GF-D8 (cell line): Measurements from ENCODE around the gene ZKSCAN5.
"Not testable (repeated sequence)": the region's sequence is repeated elsewhere in the genome, so short reads cannot be mapped to it uniquely, and the experiment has no call there.

ENCODE experiments used
- DNase-seq: peaks from one replicate; lab custom pipeline; 2025; lab: John Stamatoyannopoulos, UW

ZKSCAN5 gene

DNA sequence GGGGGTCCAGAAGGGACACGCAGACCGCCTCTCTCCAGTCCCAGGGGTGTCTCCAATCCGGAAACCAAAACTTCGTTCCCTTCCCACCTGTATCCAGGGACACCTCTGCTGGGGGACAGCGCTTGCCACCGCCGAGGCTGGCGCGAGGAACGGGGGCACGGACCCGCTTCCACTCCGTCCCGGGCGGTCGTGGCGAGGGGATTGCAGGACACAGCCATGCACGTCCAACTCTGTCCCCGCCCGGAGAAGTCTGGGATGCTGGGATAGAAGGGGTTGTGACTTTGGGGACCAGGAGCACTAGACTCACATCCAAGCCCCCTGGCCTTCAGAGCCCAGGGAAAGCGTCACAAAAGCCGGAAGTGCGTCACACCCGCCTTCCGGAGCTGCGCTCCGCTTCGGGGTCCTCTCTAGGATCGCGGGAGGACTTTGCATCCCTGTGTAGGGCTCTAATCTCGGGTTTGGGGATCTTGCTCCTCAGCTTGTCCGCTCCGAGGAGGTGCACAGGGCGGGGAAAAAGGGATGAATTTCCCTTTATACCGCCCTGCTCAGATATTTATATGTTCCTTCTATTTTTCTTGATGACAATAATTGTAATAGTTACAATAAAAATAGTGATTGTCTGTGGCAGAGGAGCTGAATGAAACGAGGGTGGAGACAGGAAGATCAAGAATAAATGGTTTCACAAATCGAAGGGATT, 47.5 kb downstream of the ZKSCAN5 start, which contains the start of gene FAM200A:
Gene FAM200A, minus strand, starts transcription at position 348 of the 697 bp plus-strand sequence. CDS start 3,707 bp downstream, outside the sequence.
- DNase-seq: peak; percentile 69

DNA sequence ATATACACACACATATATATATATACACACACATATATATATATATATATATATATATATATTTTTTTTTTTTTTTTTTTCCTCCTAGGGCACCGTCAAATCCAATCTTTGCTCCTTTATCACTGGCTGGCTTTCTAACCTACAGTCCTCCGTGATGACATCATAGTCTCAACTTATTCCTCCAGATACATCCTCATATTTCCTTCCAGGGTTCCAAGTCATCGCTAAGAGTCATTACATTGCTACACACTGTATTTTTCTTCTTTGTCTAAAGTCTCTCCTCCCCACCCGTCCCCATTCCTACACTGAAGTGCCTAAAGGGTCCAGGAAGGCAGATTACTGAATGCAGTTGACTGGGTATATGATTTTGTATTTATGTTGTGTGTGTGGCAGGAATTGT, 48.6 kb downstream of the ZKSCAN5 start:
- DNase-seq: no peak

DNA sequence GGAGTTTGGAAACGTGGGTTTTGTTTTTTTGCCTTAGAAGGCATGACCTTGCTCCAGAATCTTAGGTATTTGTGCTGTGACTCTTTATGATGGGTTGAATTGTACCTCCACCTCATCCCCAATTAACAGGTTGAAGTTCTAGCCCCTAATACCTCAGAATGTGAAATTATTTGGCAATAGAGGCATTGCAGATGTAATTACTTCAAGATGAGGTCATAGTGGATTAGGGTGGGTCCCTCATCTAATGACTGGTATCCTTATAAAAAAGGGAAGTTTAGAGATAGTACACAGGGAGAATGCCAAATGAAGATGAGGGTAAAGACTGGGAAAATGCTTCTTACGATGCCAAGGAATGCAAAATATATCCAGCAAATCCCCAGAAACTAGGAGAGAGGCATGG, 50.5 kb downstream of the ZKSCAN5 start:
- DNase-seq: no peak

DNA sequence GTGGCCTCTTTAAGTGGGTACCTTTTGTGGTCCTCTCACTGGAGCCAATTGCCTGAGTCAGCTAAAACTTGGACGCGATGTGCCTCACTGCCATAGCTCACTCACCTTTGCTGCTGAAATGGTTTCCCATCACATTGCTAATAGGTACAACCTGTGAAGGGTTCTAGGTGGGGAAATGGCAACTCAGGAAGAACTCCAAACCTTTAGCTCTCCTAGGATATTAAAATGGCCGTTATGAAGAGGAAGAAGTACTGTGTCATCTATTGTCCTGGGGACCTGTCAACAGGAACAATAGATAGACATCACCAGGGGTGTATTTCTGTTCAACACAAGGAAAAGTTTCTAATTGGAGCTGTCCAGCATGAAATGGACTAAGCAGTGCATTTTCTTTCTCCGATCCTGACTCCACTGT, 52.7 kb downstream of the ZKSCAN5 start:
- no peak for DNase-seq

DNA sequence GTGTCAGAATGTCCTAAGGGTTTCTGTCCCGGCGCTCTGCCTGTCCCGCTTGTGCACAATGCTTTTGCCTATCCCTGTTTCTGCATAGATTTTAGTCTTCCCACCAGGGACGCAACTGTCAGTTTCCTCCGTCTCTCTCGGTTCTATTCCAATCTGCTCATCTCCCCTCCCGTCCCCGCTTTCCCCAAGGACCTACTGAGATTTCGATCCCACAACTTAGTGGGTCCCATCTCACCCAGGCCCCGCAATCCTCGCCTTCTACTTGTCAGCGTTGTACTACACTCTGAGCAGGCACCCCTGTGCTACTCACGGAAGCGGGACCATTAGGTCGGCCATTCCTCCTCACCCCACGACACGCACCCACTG, 53.5 kb downstream of the ZKSCAN5 start:
- DNase-seq: no peak

DNA sequence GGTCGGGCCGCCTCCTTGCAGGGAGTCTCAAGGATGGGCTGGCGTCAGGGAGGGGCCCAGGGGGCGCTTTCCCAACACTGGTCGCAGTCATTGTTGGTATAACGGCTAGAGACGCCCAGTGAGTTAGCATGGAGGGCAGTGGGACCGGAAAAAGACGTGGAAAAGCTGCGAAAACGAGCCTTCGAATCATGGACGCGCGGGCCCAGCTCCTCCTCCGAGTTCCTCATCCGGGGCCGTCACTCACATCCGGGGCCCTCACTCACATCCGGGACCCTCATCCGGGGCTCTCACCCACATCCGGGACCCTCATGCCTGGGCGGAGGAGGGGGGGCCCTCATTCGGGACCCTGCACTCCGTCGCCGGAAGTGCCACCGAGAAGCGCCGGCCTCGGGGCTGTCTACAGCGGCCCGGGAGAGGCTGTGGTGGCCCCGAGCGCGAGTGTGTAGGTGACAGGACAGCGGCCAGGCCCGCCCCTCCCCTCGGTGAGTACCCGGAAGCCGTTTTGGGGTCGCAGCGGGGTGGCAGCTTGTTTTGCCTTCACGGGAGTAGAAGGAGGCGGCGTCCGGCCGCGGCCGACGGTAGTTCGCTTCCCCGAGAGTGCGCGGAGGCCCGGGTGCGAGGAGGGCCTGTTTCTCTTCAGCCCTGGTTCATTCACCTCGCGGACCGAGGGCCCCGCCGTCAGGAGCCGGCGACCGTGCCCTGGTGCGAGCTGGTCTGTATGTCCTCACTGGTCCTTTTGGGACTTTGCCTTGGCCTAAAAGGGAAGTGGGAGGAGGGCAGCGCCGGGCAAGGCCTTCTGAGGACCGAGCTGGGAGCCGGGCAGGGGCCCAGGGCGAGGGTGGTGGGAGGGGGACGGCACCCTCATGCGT, 54.1 kb downstream of the ZKSCAN5 start, which contains the start of gene ZNF655:
Gene ZNF655, plus strand, starts transcription at position 337 of the 869 bp plus-strand sequence. CDS start 1,918 bp downstream, outside the sequence.
- DNase-seq: peak; percentile 80

DNA sequence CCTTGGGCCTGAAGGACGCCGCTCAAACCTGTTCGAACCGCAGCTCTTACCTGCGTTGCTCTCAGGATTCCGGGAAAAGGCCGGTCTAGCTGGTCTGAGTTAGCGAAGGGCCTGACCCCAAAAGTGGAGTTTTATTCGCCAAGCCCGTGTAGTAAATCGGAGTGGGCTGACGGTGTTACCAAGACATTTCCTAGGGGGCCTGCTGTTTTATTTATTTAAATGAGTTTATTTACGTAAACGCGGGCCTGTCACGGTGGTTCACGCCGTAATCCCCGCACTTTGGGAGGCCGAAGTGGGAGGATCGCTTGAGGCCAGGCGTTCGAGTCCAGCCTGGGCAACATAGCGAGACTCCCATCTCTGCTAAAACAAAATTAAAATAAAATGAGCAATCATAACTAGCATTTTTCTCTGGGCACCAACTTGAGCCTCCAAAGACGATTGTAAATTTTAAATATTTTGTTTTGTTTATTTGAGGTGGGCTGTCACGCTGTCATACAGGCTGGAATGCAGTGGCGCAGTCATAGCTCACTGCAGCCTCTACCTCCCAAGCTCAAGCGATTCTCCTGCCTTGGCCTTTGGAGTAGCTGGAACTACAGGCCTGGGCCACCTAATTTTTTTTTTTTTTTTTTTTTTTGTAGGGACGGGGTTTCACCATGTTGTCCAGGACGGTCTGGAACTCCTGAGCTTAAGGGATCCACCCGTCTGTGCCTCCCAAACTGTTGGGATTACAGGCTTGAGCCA, 54.9 kb downstream of the ZKSCAN5 start:
- no peak for DNase-seq

DNA sequence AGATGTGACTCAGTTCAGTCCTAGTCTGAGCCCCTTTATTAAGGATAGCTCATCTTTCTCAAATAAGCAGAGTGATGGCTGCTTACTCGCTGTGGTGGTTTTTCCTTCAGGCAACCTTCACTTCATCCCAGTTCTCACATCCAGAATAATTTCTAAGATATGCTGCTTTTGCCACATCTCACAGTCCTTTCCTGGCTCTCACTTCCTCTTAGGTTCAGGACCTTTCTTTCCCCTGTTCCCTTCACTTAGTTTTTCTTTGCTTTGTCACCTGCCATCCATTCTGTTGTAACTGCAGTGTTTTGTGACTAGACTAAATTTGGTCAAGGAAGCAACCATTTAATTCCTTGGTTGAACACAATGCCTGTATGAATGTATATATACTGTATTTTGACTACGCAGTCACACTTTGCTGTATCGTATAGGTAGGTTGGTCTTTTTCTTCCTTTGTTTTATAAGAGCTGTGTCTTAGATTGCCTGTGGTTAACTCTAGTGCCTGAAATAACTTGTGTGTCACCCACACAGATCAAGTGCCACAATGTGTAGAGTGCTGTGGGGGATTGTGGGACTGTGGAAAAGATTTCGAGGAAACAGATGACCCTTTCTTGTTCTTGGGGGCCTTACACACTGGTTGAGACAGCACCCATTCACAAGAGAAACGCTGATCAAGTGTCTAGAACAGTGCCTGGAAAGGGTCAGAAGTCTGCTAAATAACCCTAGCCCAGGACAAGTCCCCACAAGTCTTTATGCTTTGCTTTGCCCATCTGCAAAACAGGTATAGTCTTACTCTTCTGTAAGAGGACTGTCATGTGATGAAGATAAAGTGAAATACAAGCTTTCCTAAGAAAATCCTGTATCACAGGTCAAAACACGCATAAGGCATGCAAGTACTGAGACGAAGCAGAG, 56.6 kb downstream of the ZKSCAN5 start:
- no peak for DNase-seq

DNA sequence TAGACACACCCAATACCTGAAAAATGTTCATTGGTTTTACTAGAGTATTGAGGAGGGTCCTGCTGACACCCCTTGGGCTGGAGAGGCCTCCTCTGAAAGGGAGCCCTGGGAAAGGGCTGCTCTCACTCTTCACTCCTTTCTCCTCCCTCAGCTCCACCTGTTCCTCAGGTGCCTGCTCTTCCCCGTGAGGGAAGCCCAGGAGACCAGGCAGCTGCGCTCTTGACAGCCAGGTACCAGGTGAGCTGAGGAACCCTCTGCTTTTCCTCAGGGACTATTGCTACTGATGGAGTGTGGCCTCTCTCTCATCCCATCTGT, 57.2 kb downstream of the ZKSCAN5 start:
- DNase-seq: no peak

DNA sequence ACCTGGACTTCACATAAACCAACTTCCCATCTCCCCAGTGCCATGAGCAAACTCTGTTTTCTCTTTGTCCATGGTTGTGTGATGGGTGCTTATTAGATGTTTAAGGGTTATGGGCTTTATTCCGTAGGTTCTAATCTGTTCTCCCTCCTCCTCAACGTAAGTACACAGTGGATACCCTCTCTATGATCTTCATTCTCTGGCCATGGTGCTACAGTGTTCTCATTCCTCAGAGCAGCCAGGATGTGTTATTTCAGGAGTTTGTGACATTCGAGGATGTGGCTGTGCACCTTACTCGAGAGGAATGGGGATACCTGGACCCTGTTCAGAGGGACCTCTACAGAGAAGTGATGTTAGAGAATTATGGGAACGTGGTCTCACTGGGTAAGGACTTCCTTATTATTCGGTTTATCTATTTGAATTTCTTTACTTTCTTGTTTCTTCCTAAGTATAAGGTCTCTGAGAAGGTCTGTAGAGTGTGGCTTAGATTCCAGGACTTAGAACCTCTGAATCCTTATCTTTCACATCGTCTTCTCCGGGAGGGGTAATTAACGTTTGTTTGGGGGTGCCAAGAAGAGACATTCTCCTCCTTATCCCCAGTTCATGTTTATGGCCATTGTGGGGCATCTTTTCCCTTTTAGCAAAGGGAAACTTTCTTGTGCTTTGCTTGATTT, 57.8 kb downstream of the ZKSCAN5 start:
- no peak for DNase-seq

DNA sequence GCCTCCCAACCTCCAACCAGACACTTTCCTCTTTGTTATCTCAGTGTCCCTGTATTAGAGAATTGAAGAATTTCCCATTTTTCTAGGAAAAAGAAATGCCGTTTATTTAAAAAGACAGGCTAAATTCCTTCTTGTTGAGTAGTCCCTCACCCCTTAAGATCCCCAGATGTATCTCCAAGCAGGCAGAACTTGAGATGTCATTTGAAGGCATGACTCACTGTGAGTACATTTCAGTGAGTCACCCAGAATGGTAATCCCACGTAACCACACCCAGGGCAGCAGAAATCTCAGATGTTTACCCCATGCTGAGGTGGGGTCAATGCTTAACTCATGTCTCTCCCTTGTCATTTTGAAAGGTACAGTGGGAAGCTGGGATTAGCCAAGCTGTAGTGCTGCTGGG, 58.4 kb downstream of the ZKSCAN5 start:
- DNase-seq: no peak

DNA sequence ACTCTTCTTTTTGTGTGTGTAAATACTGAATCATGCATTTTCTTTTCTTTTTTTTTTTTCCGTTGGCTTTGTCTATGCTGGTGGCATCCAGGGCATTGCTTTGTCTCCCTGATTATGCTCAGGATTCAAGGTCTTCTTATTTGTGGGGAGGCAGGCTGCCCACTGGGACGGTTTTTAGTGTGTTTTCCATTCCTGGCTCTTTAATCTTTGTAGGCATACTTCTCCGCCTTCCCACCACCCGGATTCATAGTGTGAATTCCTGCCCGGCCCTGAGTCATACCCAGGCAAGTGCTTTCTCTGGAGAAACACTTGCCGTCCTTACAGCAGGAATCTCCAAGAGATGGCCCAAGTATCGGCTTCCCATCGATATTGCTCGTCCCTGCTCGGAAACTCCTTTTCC, 59.2 kb downstream of the ZKSCAN5 start:
- DNase-seq: no peak

DNA sequence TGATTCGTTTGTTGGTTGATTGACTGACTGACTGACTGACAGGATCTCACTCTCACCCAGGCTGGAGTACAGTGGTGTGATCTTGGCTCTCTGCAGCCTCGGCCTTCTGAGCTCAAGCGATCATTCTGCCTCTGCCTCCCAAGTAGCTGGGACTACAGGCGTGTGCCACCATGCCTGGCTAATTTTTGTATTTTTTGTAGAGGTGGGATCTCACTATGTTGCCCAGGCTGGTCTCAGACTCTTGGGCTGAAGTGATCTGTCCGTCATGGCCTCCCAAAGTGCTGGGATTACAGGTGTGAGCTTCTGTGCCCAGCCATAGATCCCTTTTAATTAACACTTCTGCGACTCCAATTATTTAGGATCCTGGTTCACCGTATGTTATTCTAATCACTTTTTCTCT, 64.3 kb downstream of the ZKSCAN5 start:
- not testable (repeated sequence) for DNase-seq

DNA sequence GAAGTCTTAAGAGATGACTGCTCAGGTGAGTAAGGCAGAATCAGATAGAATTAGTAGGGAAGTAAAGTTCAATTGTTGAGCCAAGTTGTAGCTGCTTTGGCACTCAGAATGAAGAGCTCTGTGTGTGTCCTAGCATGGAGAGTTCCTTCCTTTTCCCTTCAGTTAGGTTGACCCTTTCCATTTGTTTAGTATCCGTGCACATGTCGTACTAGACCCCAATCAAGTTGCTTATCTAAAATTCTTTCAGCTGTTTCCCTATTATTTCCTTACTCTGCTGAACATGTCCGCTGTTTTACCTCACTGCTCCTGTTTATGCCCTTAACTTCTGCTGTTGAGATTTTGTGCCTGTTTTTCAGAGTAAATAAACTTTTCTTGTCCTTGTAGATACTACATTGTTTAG, 67.3 kb downstream of the ZKSCAN5 start:
- no peak for DNase-seq

DNA sequence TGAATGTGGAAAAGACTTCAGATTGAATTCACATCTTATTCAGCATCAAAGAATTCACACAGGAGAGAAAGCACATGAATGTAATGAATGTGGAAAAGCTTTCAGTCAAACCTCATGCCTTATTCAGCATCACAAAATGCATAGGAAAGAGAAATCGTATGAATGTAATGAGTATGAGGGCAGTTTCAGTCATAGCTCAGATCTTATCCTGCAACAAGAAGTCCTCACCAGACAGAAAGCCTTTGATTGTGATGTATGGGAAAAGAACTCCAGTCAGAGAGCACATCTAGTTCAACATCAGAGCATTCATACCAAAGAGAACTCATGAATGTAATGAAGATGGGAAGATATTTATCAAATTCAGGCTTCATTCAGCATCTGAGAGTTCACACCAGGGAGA, 68.8 kb downstream of the ZKSCAN5 start:
- no peak for DNase-seq

DNA sequence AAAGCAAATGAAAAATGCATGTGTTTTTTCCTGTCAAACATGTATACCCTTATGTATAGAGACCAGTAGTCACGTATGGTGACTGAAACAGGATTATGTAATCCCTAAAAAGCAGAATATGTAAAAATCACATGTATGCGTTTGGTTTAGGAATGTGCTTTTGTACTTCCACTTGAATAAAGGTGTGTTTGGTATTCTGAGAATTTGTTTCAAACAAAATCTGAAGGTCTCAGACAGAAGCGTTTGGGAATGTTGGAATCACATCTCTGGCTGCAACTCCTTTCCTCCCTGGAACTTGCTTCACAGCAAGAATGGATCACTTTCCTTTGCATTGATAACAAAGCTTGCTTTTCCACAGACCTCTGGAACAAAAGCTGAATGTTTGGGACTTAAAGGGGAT, 71.8 kb downstream of the ZKSCAN5 start:
- no peak for DNase-seq

DNA sequence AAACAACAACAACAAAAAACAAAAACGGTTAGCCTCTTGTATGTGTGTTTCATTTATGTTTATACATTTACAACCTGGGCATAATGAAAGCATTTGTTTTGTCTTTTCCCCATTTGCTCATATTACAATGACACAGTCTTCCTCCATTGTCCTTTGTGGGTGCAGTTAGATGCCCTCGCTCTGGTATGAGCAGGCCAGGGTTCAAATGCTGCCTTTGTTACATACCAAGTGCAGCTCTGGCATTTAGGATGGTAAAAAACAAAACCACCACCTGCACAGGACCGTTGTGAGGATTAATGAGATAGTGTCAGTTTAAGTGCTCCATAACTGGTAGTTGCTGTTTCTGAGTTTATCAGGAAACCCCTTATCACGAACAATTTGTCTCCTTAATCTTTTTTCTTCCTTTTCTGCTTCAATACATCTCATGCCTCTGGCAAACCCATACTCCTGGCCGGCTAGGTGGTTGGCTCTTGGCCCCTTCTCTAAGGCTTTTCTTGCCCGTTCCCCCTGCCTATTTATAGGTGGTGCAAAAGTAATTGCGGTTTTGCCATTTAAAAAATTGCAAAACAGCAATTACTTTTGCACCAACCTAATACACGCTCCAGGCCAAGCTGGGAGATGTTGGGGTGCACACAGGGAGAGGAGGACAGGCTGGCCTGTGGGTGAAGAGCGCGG, 75.0 kb downstream of the ZKSCAN5 start:
- no peak for DNase-seq

DNA sequence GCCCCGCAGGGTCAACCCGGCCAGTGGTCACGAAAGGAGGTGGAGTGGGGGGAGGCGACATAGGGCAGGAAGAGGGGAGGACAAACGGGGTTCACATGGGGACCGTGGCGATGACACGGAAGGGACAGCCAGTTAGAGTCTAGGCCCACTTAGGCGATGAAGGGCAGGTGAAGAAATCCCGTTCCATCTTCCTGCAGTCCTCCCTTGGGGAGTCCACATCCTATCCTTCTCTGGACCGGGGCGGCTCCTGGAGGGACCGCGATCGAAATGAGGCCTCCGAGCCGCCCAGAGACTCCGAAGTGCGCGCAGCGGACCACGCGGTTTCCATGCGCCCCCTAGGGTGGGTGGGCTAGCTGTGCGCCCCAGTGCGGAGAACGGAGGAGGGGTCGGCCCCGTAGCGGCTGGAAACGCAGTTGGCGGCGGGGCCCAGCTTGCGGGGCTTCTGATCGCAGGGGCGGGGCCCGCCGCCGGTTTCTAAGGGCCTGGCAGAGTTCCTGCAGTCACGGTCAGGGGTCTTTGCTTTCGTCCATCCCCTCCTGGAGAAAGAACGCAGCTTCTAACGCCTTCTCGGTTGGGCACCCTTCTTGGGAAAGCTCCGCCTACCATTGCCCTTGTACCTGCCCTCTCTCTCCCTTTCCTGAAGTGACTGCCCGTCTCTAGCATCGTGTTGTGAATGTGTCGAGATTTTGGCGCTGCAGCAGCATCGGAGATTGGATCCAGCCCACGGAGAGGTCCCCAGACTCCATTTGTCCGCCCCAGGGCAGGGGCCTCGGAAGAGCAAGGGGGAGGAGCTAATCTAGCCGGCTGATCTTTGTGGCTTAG, 75.7 kb downstream of the ZKSCAN5 start:
- no peak for DNase-seq

DNA sequence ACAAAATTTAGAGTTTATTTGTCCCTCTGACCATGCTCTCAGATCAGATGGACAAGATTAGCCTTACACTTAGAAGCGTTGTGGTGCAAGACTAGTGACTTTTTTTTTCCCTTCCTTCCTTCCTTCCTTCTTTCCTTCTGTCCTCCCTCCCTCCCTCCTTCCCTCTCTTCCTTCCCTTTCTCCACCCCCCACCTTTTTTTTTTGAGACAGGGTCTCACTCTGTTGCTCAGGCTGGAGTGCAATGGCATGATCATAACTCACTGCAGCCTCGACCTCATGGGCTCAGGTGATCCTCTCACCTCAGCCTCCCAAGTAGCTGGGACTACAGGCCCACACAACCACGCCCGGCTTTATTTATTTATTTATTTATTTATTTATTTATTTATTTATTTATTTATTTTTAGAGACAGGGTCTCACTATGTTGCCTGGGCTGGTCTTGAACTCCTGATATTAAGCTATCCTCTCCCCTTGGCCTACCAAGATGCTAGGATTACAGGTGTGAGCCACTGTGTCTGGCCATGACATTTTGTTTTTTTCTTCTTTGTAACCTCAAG, 76.4 kb downstream of the ZKSCAN5 start:
- not testable (repeated sequence) for DNase-seq
